HG02571 (cell line): ENCODE measurements around the gene FKBP1A.
"Not testable (repeated sequence)": the region's sequence is repeated elsewhere in the genome, so short reads cannot be mapped to it uniquely, and the experiment has no call there.

Source experiments
- ATAC-seq: cut with Tn5 transposase; IDR thresholded peaks from one replicate; pipeline ENCODE4 v1.9.1; 2021; ENCODE audit warnings: mild to moderate bottlenecking, moderate library complexity; ENCODE audit not compliant: unreplicated experiment

The FKBP1A gene

GRCh38 chr20:1368448-1369199 lies 24.2 kb downstream of the FKBP1A start:
- no peak for ATAC-seq

- no peak for ATAC-seq
These were observed 25.4 kb downstream of the FKBP1A start for GRCh38 chr20:1367479-1367878.

DNA sequence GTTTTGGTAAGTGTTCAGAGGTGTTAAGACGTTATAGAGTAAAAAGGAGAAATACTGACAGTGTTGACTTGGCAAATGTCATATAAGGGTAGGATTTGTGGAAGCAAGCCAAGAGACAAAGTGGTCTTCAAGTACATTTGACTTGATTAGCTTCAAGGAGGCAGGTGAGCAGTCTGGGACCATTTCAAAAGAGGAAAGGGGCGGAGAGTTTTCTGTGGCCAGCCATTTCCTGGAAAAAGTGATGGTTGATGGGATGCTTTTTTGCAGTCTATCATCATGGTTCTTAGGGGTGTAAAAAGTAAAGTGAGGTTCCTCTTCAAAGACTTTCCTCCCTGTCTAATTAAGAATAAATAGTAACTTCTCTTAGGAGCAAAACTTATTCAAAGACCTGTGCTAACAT lies 28.7 kb downstream of the FKBP1A start:
- ATAC-seq = no peak

DNA sequence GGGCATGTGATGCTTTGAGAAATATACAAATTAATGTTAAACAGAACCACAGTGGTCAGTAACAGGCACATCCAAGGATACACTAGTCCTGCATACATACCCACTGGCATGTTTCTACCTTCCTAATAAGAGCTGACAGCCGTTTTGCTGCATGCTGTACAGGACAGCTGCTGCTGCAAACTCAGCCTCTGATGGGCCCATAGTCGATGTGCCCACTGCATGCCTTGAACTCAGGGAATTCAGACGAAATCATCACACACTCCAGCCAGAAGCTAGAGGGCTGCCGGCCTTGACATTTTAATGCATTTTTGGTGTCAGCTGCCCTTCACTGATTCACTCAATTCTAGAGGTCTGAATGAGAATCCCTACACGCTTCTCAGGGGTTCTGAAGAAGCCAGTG lies 29.3 kb downstream of the FKBP1A start:
- ATAC-seq = no peak

DNA sequence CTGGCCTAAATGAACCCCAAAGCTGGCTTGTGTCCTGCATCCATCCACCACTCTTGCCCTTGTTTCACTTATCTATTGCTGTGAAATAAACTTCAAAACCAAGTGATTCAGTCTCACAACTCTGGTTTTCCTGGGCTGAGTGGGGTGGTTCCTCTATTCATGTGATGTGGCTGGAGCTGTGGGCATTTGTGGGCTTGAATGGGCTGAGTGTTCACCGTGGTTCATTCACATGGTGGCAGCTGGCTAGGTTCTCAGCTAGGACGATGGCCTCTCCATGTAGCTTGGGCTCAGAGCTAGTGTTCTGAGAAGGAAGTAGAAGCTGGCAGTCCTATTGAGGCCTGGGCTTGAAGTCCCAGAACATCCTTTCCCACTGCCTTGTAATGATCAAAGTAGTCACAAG lies 30.4 kb downstream of the FKBP1A start:
- no peak for ATAC-seq

- ATAC-seq = no peak
These were observed 32.6 kb downstream of the FKBP1A start for GRCh38 chr20:1360094-1360846.

DNA sequence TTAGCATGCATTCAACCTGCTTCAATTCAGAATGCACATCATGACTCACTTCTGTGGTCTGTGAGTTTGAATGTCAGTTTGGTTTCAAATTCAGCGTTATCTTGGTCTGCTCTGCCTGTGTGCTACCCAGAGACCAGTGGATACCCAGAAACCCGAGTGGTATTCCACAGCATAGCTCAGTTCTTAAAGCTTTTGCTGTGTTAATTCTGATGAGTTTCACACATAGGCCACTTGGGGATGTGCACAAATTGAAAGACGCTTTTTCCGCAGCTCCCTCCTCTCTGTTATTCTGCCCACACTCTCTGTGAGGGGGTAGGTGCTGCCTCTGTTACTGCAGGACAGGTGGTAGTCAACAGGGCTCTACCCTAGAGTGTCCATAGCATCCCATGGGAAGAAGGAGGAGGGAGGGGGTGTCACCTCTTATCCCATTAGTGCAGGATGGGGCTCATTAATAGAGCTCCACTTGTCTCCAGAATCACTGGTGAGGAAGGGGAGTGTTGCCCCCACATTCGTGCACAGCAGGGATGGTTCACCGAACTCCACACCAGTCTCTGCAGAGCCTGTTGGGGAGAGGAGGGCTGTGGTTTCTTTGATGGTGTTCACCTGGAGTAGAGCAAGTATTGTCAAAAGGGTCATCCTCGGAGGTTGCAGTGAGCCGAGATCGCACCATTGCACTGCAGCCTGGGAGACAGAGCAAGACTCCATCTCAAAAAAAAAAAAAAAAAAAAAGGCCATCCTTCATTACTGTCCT lies 34.8 kb downstream of the FKBP1A start:
- no peak for ATAC-seq

DNA sequence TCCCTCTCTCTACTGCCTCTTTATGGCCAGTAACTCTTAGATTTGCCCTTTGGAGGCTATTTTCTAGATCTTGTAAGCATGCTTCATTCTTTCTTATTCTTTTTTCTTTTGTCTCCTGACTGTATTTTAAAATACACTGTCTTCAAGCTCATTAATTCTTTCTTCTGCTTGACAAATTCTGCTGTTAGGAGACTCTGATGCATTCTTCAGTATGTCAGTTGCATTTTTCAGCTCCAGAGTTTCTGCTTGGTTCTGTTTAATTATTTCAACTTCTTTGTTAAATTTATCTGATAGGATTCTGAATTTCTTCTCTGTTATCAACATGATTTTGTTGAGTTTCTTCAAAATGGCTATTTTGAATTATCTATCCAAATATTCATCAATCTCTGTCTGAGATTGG lies 38.9 kb downstream of the FKBP1A start:
- ATAC-seq = no peak

DNA sequence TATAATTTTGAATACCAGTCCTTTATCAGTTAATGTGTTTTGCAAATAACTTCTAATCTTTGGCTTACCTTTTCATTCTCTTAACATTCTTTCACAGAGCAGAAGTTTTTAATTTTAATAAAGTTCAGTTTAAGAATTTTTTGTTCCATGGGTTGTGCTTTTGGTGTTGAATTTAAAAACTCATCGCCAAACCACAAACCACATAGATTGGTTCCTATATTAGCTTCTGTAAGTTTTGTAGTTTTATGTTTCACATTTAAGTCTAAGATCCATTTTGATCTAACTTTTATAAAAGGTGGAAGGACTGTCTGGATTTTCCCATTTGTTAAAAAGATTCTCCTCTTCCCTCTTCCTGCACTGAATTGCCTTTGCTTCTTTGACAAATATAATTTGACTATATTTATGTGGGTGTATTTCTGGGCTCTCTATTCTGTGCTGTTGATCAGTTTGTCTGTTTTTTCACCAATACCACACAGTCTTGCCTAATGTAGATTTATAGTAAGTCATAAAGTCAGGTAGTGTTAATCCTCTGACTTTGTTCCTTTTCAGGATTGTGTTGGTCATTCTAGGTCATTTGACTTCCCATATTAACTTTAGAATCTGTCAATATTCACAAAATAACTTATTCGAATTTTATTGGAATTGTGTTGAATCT lies 46.4 kb downstream of the FKBP1A start:
- no peak for ATAC-seq

DNA sequence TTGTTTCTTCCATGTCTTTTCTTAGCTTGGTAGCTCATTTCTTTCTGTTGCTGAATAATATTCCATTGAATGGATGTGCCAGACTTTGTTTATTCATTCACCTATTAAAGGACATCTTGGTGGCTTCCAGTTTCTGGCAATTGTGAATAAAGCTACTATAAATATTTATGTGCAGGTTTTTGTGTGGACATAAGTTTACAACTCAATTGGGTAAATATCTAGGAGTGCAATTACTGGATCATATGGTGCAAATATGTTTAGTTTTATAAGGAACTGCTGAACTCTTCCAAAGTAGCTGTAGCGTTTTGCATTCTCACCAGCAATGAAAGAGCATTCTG lies 47.1 kb downstream of the FKBP1A start:
- no peak for ATAC-seq

GRCh38 chr20:1345030-1345755 lies 47.7 kb downstream of the FKBP1A start:
- ATAC-seq = no peak

DNA sequence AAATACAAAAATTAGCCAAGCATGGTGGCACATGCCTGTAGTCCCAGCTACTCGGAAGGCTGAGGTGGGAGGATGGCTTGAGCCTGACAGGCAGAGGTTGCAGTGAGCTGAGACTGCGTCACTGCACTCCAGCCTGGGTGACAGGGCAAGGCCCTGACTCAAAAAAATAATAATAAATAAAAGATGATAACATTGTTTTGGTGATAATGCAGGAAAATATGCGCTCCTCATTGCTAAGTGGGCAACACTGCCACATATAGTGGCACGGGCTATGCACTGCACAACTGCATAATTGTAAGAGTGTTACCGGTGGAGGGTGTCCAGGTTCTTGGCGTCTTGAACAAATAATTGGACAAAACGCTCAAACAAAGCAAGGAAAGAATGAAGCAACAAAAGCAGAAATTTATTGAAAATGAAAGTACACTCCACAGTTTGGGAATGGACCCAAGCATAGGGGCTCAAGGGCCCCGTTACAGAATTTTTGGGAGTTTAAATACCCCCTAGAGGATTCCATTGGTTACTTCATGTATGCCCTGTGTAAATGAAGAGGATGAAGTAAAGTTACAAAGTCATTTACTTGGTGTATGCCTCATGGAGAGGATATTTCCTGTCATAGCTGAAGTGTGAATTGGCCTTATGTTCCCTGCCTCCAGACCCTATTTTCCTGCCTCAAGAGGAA lies 49.3 kb downstream of the FKBP1A start:
- not testable (repeated sequence) for ATAC-seq

GRCh38 chr20:1341561-1342265 lies 51.1 kb downstream of the FKBP1A start:
- ATAC-seq = no peak

GRCh38 chr20:1338801-1339200 lies 54.1 kb downstream of the FKBP1A start:
- no peak for ATAC-seq

- no peak for ATAC-seq
These were observed 54.8 kb downstream of the FKBP1A start for GRCh38 chr20:1338096-1338495.

- no peak for ATAC-seq
These were observed 55.4 kb downstream of the FKBP1A start for GRCh38 chr20:1337441-1337840.

DNA sequence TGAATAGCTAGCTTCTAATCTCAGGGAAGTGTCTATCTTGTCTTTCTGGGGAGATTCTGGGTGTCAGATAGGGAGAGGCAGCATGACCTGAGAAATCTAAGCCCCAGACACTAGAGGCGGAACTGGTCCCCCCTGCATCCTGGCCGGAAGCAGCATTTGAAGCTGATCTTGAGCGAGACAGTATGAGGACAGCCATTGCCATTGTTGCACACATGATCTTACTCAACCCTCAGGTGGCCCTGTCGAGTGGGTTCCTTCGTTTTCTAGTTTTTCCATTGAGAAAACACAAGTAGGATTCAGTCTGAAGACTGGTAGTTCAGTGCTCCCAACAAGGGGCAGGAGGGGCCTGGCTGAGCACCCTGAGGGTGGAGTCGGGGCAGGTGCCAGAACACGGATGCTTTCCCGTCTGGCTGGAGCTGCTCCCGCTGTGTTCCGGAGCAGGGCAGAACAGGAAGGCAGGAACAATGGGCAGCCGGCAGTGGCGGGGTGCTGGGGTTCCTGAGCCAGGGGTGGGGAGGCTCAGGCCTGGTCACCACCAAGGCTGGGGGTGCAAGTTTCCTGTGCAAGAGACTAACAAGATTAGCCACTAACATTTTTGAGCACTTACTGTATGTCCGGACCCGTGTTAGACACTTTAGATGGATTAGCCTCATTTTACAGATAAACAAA lies 56.0 kb downstream of the FKBP1A start:
- ATAC-seq = no peak

DNA sequence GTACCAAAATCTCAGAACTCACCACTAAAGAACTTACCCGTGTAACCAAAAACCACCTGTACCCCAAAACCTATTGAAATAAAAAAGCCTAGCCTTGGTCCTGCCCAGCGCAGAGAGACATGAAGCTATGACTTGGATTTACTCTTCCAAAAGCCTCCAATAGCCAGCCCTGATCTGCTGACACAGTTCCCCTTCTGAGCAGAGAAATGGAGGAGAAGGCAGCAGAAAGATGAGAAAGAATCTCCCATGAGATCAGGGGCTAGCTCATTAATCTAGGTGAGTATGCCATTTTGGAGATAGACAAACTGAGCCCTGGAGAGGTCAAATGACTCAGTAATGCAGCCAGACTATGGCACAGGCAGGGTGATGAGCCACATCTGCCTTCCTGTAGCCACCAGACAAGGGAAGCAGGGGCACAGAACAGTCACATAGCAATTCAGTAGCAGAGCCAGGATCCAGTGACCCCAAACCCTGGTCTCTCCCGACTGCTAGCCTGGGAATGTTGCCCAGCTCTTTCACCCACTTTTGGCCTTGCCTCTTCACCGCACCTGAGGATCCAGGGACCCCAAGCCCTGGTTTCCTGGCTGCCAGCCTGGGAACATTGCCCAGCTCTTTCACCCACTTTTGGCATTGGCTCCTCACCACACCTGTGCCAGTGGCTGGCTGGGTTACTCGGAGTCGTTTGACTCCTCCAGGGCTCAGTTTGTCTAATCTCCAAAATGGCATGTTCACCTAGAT lies 56.7 kb downstream of the FKBP1A start:
- no peak for ATAC-seq
